Fibroblast of gingiva (primary cell): ENCODE results near the gene MAP9.
"Not testable (repeated sequence)": the region's sequence is repeated elsewhere in the genome, so short reads cannot be mapped to it uniquely, and the experiment has no call there.

Experiments
- DNase-seq: peaks from one replicate; pipeline ENCODE4 v3.0.0-alpha.2; 2011; ENCODE audit warnings: low read depth

MAP9 gene

DNA sequence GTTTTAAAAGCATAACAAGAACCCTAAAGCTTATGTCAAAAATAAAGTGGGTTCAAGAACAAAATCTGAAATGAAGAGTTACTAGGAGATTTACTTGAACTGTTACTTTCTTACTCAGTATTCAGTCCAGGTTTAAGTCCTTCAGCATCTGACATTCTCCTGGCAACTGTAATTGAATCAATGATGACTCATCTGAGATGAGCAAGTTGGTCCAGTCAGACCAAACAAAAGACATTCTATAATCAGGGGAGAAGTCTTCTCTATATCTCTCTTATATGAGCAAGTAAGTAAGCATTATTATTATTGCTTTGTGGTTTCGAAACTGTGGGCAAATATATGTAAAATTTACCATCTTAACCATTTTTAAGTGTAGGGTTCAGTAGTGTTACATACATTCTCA lies 34.6 kb downstream of the MAP9 start:
- DNase-seq: peak; percentile 14

GRCh38 chr4:155339999-155340398 lies 36.8 kb downstream of the MAP9 start:
- DNase-seq: no peak

GRCh38 chr4:155339588-155339987 lies 37.2 kb downstream of the MAP9 start:
- no peak for DNase-seq

DNA sequence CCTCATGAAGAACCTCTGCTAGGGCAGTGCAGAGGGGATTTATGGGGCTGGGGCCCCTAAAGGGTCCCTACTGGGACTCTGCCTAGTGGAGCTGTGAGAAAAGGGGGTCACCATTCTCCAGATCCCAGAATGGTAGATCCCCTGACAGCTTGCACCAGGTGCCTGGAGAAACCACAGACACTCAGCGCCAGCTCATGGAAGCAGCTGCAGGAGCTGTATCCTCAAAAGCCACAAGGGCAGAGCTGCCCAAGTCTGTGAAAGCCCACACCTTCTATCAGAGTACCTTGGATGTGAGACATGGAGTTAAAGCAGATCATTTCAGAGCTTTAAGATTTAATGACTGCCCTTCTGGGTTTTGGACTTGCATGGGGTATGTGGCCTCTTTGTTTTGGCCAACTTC lies 38.6 kb downstream of the MAP9 start:
- DNase-seq: no peak

GRCh38 chr4:155336242-155336641 lies 40.5 kb downstream of the MAP9 start:
- no peak for DNase-seq

DNA sequence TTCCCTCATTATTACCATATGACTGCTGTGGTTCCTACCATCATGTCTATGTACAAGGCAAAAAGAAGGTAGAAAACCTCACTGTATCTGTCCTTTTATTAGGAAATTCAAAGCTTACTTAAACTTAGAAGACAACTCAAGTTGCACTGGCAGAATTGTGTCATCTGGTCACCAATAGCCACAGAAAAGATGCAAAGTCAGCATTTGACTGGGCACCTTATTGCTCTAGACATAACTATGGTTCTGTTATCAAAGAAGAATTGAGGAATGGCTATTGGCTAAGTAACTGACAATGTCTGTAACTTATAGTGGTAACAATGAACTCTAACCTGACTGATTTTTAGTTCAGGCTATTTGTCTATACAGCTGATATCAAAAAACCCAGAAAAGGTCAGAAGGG lies 45.3 kb downstream of the MAP9 start:
- no peak for DNase-seq

GRCh38 chr4:155322782-155323181 lies 54.0 kb downstream of the MAP9 start:
- DNase-seq: no peak

DNA sequence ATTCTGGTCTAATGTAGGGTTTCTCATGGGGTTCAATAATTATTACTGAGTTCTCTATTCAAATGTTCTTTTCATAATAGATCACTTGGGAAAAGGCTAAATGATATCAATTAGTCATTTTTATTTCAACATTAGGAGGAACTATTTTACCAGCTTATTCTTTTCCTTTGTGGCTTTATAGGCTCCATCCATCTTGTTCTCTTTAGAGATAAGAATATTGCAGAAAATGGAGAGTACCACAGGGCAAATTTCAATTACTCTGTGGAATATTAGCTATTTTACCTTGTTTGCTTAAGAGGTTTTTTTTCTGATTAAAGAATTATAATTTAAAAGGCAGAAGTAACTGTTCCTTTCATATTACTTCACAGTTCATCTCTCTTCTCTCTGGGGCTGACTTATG lies 55.8 kb downstream of the MAP9 start:
- DNase-seq: no peak

GRCh38 chr4:155319516-155319915 lies 57.2 kb downstream of the MAP9 start:
- DNase-seq: no peak

DNA sequence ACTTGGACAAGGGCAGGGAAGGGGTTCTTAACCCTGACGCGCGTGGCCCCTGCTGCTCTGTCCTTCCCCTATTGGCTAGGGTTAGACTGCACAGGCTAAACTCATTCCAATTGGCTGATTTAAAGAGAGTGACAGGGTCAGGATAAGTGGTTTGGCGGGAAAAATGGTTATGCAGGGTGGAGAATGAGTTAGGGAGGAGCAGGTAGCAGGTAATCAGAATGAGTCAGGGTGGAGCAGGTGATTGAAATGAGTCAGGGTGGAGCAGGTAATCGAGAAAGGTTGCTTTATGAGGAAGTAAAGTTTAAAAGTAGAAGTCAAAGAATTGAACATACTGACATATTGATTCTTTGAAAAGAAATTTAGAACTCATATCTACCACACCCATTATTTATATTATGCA lies 64.7 kb downstream of the MAP9 start:
- not testable (repeated sequence) for DNase-seq

- DNase-seq: no peak
Measured at GRCh38 chr4:155307731-155308277, 69.0 kb downstream of the MAP9 start.

GRCh38 chr4:155305619-155306018 lies 71.1 kb downstream of the MAP9 start:
- no peak for DNase-seq

DNA sequence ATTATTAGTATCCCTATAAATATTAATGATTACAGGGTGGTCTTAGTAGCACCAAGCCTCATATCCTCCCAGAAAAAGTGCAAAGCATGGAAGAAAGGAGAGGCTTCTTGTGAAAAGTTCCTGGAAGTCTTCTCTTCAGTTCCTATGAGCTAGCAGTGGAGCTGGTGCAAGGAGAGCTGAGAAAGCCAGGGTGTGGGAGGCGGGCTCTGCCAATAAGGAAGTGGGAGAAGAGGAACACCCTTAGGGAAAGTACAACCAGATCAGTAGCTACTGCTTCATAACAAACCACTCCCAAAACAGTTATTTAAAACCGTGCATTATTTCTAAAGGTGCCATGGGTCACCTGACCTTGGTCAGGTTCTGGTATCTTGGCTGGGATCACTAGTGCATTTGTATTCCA lies 72.4 kb downstream of the MAP9 start:
- no peak for DNase-seq

GRCh38 chr4:155299103-155299502 lies 77.7 kb downstream of the MAP9 start:
- DNase-seq: no peak
